LNCAP (cell line): Measurements from ENCODE around the gene FAM217A.

Source experiments
- TF ChIP-seq, protein P1 (sequence below): fragments of 450-650 bp; IDR thresholded peaks from 2 replicates; pipeline ENCODE4 v1.5.1; 2017; ENCODE audit warnings: mild to moderate bottlenecking

Gene FAM217A

DNA sequence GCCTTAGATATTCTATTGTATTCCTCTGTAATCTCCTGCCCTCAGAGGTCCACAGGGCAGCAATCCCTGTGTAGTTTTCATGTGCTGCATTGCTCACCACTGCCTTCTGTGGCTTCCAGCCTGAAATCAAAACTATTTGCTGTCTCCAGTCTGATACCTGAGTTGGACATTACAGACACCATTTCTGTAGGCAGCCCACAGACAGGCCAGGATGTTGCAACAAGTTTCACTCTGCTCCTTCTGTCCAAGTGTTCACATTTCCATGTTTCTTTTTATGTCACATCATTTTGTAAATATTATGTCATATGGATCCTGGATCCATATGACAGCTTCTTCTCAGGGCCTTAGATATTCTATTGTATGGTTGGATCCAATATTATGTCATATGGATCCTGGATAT lies 34.7 kb upstream of the FAM217A start:
- TF ChIP-seq, protein P1, sequence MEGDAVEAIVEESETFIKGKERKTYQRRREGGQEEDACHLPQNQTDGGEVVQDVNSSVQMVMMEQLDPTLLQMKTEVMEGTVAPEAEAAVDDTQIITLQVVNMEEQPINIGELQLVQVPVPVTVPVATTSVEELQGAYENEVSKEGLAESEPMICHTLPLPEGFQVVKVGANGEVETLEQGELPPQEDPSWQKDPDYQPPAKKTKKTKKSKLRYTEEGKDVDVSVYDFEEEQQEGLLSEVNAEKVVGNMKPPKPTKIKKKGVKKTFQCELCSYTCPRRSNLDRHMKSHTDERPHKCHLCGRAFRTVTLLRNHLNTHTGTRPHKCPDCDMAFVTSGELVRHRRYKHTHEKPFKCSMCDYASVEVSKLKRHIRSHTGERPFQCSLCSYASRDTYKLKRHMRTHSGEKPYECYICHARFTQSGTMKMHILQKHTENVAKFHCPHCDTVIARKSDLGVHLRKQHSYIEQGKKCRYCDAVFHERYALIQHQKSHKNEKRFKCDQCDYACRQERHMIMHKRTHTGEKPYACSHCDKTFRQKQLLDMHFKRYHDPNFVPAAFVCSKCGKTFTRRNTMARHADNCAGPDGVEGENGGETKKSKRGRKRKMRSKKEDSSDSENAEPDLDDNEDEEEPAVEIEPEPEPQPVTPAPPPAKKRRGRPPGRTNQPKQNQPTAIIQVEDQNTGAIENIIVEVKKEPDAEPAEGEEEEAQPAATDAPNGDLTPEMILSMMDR: no peak

DNA sequence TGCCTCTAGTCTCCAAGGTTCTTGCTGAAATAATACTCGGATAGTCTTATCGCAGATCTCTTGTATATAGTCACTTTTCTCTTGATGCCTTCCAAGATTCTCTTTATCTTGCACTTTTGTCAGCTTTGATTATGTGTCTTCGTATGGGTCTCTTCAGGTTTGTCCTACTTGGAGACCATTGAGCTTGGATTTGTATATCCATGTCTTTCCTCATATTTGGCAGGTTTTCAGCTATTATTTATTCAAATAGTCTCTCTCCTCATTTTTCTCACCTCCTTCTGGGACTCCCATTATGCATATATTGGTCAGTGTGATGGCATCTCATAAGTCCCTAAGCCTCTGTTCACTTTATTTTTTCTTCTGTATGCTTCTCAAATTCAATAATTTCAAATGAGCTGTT lies 33.4 kb upstream of the FAM217A start:
- TF ChIP-seq, protein P1: no peak

DNA sequence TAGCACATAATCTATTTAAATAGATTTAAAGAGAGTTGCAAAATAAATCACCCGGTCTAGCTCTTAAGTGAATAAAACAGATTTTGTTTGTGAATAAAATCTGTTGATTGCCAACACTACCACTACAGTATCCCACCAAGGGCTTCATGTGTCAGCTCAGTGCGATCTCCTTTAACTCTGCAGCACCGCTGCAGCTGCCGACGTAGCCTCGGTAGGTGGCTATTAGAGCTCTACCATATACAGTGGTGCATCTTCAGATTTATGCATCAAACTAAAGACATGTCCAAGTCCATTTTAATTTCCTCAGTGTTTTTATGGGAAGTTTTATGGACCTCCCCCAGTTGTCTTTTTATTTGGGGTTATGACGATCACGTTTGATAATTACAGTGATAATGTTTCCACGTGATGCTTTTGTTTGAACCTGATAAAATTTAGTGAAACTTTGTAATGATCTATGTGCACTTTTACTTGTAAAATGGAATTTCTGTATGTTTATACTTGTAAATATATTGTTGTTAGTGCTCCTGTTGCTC lies 29.7 kb upstream of the FAM217A start:
- TF ChIP-seq, protein P1: no peak

DNA sequence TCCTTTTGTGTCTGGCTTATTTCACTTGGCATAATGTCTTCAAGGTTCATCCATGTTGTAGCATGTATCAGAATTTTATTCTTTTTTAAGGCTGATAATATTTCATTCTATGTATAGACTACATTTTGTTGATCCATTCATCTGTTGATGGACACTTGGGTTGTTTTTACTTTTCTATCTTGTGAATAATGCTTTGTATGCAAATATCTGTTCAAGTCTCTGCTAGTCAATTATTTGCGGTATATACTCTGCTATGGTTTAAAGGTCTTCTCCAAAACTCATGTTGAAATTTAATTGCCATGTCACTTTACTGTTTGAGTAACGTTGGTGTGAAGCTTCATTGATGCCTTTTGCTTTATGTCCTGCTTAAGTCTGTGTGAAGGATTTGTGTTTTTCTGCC lies 28.9 kb upstream of the FAM217A start:
- TF ChIP-seq, protein P1: no peak

DNA sequence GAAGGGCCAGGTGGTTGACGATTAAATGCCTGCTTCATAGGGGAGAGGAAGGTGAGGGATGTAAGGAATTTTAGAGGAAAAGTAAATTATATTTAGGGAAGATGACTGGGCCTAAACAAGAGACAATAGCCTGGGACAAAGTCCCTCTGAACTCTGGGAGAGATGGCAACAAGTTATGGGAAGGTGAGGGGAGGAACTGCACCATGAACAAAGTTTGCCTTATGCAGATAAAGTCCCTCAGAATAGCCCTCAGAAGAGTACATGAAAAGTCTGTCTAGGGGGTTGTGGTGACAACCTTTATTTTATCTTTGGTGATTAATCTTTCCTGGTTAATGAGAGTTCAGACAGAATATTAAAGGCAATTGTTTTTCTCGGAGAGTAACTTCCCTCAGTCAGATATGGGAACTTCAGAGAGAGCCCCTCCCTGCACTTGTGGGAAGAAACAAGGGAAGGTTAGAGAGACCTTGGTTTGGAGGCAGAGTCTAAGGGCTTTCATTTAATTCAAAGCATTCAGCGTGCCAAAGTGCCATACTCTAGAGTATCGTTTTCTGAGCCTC lies 27.1 kb upstream of the FAM217A start:
- TF ChIP-seq, protein P1: no peak

DNA sequence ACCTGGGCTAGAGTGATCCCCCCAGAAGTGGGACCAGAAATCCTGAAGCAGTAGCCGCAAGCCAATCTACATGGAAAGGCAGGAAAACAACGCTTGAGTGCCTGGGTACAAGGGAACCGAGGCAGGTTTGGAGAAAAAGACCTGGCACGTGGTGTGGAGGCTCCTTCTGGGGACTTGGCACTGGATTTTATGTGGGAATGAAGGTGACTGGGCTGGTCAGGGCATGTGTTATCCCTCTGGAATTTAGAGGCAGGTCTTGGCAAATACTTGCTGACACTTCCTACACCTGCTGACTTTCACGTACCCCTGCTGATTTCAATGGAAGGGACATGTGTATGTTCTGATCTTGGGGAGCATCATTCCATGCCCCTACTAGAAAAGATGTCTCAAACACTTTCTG lies 25.0 kb upstream of the FAM217A start:
- TF ChIP-seq, protein P1: no peak

DNA sequence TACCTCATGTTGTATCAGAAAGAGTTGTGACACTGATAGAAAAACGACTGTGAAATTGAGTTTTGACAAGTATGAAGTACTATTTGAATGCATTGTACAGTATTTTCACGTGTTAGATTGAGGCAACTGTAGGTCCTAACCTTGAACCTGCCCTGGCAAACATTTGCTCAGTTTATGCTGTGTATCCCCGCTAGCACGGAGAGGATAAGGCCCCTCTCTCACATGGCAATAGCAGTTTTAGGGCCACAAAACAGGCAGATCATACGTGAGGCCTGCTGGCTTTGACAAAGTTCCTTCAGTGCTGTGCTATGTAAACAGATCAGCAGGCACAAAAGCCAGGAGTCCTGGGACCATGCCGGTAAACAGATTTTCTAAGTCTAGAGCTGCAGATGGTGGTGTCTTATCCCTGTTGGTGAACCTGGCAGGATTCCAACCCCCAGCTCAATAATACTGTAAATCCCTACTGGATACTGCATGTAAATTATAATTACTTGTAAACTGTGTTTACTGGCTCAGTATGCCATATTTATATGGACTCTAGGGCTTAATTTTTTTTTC lies 23.8 kb upstream of the FAM217A start:
- TF ChIP-seq, protein P1: no peak
